ENCODE measurements around the gene SLC6A6. TPM values are rescaled to one million over a fixed set of nuclear protein-coding genes. Genes with fewer than 3 reads are reported as not detected.

Gene SLC6A6
- total RNA-seq, 1 donor from 2014 or later = 24.2 TPM

GRCh38 chr3:14424711-14425580 is 22.5 kb downstream of the SLC6A6 start:
- H3K79me2 ChIP-seq (ENCODE audit: insufficient read depth, low read length) = peaks cover 4% of the 10 kb centered on the region
- no peaks in the 10 kb centered on the region for H3K36me3 Mint-ChIP-seq (ENCODE audit: low read depth, unreplicated experiment)
- peaks cover 29% of the 10 kb centered on the region for H3K4me1 Mint-ChIP-seq (ENCODE audit: low read depth, unreplicated experiment)
- no peaks in the 10 kb centered on the region for H3K9me3 ChIP-seq (ENCODE audit: insufficient read depth, low read depth, low read length)
- H3K4me3 Mint-ChIP-seq (ENCODE audit: unreplicated experiment) = no peak overlapping the region
- peak overlapping the region; percentile 74 for H3K4me2 ChIP-seq (ENCODE audit: low read length)
- H3K27me3 Mint-ChIP-seq (ENCODE audit: low read depth, unreplicated experiment) = no peaks in the 10 kb centered on the region
- no peak overlapping the region for H3K27ac ChIP-seq (ENCODE audit: low read depth, low read length)
- no peak overlapping the region for H3K27ac Mint-ChIP-seq (ENCODE audit: unreplicated experiment)
- TF ChIP-seq EZH2 (IDR thresholded peaks at IDR 0.05; ENCODE audit: insufficient read depth, low read length) (no peak), CTCF (IDR thresholded peaks at IDR 0.05; ENCODE audit: insufficient read depth, low read depth, low read length) (no peak)
- DNase-seq (ENCODE audit: low read depth) (no peak), FAIRE-seq (no peak)
- H4K20me1 ChIP-seq (ENCODE audit: insufficient read depth, low read length) = peaks cover 48% of the 10 kb centered on the region
- H3K9ac ChIP-seq (ENCODE audit: low read length) = no peak overlapping the region
- H3K27me3 ChIP-seq (ENCODE audit: insufficient read depth, low read length) = no peaks in the 10 kb centered on the region
- no peak overlapping the region for H2AFZ ChIP-seq (ENCODE audit: low read depth, low read length)
- peaks cover 2% of the 10 kb centered on the region for H3K9me3 Mint-ChIP-seq (ENCODE audit: unreplicated experiment)
- peaks cover 23% of the 10 kb centered on the region for H3K4me1 ChIP-seq (ENCODE audit: insufficient read depth, low read length)
- no peak overlapping the region for H3K4me3 ChIP-seq (ENCODE audit: insufficient read depth, low read depth, low read length)
- no peaks in the 10 kb centered on the region for H3K36me3 ChIP-seq (ENCODE audit: insufficient read depth, low read length)

- H3K36me3 ChIP-seq (ENCODE audit: insufficient read depth, low read length) = no peaks in the 10 kb centered on the region
- no peak overlapping the region for H3K4me3 Mint-ChIP-seq (ENCODE audit: unreplicated experiment)
- no peak overlapping the region for H3K4me3 ChIP-seq (ENCODE audit: insufficient read depth, low read depth, low read length)
- no peaks in the 10 kb centered on the region for H3K36me3 Mint-ChIP-seq (ENCODE audit: low read depth, unreplicated experiment)
- H3K79me2 ChIP-seq (ENCODE audit: insufficient read depth, low read length) = peaks cover 4% of the 10 kb centered on the region
- H3K4me1 ChIP-seq (ENCODE audit: insufficient read depth, low read length) = peaks cover 23% of the 10 kb centered on the region
- no peak for FAIRE-seq
- peaks cover 2% of the 10 kb centered on the region for H3K9me3 Mint-ChIP-seq (ENCODE audit: unreplicated experiment)
- no peaks in the 10 kb centered on the region for H3K27me3 Mint-ChIP-seq (ENCODE audit: low read depth, unreplicated experiment)
- H3K4me1 Mint-ChIP-seq (ENCODE audit: low read depth, unreplicated experiment) = peaks cover 30% of the 10 kb centered on the region
- H3K27ac Mint-ChIP-seq (ENCODE audit: unreplicated experiment) = no peak overlapping the region
- no peaks in the 10 kb centered on the region for H3K27me3 ChIP-seq (ENCODE audit: insufficient read depth, low read length)
- H3K27ac ChIP-seq (ENCODE audit: low read depth, low read length) = no peak overlapping the region
- H2AFZ ChIP-seq (ENCODE audit: low read depth, low read length) = no peak overlapping the region
- no peak overlapping the region for H3K9ac ChIP-seq (ENCODE audit: low read length)
- no peak for TF ChIP-seq EZH2 (IDR thresholded peaks at IDR 0.05; ENCODE audit: insufficient read depth, low read length)
- TF ChIP-seq CTCF (IDR thresholded peaks at IDR 0.05; ENCODE audit: insufficient read depth, low read depth, low read length) = no peak
- no peaks in the 10 kb centered on the region for H3K9me3 ChIP-seq (ENCODE audit: insufficient read depth, low read depth, low read length)
- DNase-seq (ENCODE audit: low read depth) = no peak
- peaks cover 48% of the 10 kb centered on the region for H4K20me1 ChIP-seq (ENCODE audit: insufficient read depth, low read length)
- H3K4me2 ChIP-seq (ENCODE audit: low read length) = peak overlapping the region; percentile 74
These were observed 23.3 kb downstream of the SLC6A6 start for GRCh38 chr3:14425581-14426304.

All from astrocyte (in vitro differentiated cells and primary cell).